Stimulated activated CD8-positive, alpha-beta memory T cell treated with anti-CD3 and anti-CD28 coated beads, Interleukin-4, amount 100 ng/mL, for 1 hour (primary cell): ENCODE results near the gene PROM1.

Experiments
- DNase-seq, 2 donors: peaks; one replicate each; pipeline ENCODE4 v3.0.0-alpha.2; 2020; ENCODE audit warnings: low read depth in 2 of 2, low spot score in 1 of 2

PROM1 gene

DNA sequence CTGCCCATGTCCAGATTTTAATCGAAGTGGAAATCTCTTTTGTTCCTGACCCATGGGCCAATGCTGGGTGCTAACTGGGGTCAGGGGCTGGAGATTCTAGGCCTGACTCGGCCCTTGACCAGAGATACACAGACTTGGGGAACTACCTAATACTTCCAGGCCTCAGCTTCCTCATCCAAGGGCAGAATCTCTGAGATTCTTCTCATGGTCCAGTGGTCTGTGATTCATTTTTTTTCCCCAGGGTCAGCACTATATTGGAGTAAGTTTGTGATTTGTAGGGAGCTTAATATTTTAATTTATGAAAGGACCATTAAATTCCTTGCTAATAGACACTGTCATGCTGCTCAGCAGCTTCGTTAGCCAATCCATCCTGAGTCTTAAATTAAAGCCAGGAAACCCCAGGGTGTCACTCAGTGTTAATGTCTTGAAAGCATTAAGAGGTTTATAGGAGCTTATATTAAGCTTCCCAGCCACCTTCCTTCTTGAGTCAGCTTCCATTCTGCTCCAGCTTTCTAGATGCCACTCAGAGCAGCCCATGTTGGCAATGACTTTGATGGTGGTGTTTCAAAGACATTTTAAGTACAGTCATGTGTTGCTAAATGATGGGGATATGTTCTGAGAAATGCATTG is 27.0 kb upstream of the PROM1 start:
- no peak for DNase-seq

- no peak for DNase-seq
Observed at GRCh38 chr4:16110199-16110598, 26.4 kb upstream of the PROM1 start.

GRCh38 chr4:16109256-16109655 is 25.4 kb upstream of the PROM1 start:
- DNase-seq: no peak

GRCh38 chr4:16106956-16107355 is 23.1 kb upstream of the PROM1 start:
- no peak for DNase-seq

DNA sequence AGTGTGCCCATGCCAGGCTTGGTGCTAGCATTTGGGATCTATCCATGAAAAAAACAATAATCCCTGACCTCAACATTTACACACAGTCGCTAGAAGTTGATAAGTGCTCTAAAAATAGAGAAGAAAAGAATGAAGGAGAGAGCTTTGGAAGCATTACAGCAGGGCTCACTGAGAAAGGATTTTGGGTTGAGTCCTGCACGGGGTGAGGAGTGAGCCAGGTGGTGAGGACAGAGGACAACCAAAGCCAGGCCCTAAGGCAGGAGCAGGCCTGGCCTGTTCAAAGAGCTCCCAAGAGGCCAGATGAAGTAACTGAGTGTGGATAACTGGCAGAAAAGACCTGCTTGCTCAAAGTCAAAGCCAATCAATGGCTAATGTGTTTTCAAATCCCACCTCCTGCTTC is 20.7 kb upstream of the PROM1 start:
- DNase-seq: no peak

DNA sequence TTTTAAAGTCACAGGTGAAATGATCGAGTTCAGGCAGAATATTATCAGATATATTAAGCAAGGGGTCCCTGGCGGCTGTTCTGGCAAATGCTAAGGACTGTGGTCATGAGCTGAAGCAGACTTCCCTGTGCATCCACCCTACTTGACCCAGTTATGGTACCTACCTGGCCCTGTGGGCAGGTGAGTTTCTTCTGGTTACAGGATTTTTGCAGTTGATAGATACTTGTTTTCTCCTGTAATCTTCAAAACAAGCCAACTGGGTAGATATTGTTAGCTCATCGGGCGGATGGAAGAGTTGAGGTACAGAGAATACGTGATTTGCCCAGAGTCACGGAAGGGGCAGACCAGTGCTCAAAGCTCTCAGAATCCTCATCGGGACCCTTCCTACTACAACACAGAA is 18.5 kb upstream of the PROM1 start:
- DNase-seq: no peak

DNA sequence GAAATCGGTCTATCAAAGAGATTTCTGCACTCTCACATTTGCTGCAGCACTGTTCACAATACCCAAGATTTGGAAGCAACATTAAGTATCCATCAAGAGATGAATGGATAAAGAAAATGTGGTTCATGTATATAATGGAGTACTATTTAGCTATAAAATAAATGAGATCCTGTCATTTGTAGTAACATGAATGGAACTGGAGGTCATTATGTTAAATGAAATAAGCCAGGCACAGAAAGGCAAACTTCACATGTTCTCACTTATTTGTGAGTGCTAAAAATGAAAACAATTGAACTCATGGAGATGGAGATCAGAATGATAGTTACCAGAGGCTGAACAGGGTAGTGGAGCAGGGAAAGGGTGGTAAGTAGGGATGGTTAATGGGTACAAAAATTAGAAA is 17.0 kb upstream of the PROM1 start:
- DNase-seq: no peak

DNA sequence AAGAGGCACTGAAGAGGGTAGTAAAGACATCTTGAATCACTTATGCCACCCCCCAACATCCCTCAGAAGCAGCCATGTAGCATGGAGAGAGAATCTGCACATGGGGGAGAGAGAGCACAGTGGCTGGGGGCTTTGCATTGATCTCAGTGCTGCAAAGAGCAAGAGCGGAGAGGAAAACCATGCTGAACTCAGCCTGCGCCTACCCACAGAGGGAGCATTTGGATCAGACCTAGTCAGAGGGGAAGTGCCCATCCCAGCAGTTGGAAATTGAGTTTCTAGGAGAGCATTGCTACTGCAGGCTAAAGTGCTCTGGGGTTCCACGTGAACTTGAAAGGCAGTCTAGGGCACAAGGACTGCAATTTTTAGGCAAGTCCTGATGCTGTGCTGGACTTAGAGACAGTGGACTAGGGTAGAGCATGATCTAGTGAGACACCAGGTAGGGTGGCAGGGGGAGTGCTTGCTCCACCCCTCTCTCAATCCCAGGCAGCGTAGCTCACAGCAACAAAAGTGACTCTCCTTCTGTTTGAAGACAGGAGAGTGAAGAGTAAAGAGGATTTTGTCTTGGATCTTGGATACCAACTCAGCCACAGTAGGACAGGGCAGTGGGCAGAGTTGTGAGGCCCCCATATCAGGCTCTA is 9.0 kb upstream of the PROM1 start:
- DNase-seq: no peak

GRCh38 chr4:16090096-16090705 is 6.4 kb upstream of the PROM1 start:
- no peak for DNase-seq

- DNase-seq: no peak
Observed at GRCh38 chr4:16089156-16089555, 5.3 kb upstream of the PROM1 start.

GRCh38 chr4:16088601-16089000 is 4.8 kb upstream of the PROM1 start:
- DNase-seq: no peak

DNA sequence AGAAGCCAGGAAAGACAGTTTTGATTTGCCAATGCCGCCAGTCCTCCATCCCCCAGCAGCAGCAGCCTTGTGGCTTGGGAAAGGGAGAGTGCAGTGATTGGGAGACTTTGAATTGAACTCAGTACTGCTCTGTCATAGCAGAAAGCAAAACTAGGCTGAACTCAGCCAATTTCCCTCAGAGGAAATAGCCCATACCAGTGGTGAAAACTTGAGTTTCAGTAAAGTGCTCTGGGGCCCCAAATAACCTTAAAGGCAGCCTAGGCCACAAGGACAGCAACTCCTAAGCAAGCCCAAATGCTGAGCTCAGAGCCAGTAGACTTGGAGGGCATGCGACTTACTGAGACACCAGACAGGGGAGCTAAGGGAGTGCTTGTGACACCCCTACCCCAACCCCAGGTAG is 2.0 kb upstream of the PROM1 start:
- no peak for DNase-seq

DNA sequence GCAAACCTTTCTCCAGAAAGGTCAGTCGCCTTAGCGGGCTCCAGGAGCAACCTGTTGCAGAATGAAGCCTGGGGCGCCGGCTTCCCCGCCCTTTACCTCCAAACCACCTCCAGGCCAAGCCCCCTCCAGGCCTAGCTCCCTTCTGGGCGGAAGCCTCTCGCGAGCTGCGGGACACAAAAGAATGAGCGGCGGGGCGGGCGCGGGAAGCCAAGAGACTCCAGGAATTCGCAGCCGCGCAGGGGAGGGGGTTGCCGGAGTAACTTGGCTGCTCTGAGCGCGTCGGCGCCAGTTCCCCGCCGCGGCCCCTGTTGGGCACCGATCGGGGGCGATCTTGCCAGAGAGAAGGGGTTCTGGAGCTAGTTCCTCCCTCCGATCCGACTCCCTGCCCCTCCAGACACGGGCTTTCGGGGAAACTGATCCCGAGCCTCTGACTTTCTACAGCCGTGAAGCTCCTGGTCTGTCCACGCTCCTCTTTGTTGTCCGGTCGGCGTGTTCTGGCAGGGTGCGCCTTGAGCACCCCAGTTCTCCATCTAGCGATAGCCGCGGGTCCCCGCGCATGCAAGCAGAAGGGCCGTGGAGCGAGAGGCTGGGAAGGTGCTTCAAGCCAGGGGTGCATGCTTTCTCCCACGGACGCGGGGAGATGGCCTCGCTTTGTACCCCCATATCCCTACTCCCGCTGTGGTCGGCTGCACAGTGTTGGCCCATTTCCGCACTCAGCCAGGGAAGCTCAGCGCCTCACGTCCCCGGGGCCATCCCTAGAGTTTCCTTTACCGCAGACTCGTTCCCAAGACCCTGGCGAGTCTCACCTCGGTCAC is 1.2 kb downstream of the PROM1 start:
- no peak for DNase-seq

GRCh38 chr4:16082041-16082425 is 1.8 kb downstream of the PROM1 start:
- no peak for DNase-seq

GRCh38 chr4:16079046-16079445 is 4.8 kb downstream of the PROM1 start:
- no peak for DNase-seq

DNA sequence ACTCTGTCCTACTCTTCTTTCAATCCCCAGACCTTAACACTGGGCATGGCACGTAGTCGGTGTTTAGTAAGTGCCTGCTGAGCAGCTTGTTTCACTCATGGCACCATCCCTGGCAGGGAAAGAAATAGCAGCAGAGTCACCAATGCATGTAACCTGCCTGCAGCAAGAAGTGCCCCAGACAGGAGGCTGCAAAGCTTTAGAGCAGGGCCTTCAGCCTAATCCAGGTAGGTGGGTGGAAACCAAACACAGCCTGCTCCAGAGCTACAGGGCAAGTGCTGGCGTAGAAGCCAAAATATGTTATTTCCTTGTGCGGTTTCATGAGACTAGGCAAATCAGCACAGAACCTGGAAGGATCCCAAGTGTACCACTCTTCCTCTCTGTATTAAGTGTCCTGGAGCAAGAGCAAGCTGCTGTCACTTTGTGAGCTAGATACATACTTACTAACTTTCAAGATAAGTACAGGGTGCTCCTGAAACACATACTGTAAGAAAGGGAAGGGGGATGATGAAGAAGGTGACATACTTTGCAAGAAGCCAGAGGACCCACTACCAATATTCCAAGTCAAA is 5.5 kb downstream of the PROM1 start:
- no peak for DNase-seq

DNA sequence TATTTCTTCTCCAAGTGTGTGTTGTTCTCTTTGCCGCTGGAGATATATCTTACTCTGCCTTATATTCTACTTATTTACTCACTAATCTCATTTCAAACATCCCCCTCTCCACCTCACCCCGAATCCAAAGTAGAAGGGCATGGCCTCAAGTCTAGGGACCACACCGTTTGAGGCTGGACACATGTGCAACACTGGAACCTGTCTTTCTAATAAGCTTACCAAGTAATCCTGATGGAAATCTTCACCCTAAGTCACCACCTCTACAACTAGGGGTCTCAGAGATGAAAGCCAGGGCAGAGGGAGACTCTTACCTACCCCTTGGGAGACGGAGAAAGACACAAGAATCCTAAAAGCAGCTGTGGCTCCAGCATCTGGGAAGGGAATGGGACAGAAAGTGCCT is 6.0 kb downstream of the PROM1 start:
- DNase-seq: no peak

DNA sequence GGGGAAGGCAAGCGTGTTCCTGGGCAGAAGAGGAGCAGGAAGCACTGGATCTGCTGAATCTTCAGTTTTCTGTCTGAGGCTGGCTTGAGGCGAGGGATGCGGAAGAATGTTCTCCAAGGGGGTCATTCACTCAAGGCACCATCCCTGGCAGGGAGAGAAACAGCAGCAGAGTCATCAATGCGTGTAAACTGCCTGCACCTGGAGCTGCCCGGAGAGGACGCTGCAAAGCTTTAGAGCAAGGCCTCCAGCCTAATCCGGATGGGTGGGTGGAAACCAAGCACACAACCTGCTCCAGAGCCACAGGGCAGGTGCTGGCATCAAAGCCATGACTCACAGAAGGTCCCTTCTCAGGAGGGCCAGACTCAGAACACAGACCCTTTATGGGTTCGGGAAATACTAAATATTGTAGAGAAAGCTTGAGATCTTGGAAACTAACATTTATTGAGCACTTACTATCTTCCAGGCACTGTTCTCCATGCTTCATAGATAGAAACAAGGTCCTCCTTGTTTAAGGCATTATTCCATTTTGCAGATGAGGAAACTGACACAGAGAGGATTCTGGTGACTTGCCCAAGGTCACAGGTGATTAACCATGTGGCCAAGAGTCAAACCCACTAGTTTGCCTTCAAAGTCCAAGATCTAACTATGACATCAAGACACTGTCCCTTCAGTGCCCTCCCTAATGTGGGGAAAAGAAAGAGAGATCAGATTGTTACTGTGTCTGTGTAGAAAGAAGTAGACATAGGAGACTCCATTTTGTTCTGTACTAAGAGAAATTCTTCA is 7.7 kb downstream of the PROM1 start:
- no peak for DNase-seq

- DNase-seq: no peak
Observed at GRCh38 chr4:16075061-16075460, 8.8 kb downstream of the PROM1 start.

- DNase-seq: no peak
Observed at GRCh38 chr4:16072168-16072567, 11.7 kb downstream of the PROM1 start.

- DNase-seq: no peak
Observed at GRCh38 chr4:16070203-16070602, 13.6 kb downstream of the PROM1 start.
